Endothelial cell of umbilical vein (primary cell): Measurements from ENCODE around the gene CRTC2. TPM values are rescaled to one million over a fixed set of nuclear protein-coding genes. Genes with fewer than 3 reads are reported as not detected.

Source experiments
- BruUV-seq: library from RNA; stranded (reverse); fragments of 400-500 nt; replicated peaks from 2 replicates; lab custom pipeline; 2021; lab: Mats Ljungman, UMichigan
- CTCF ChIA-PET: fragments of 300-600, 350-600 bp; sonication (Branson Sonifier 250); formaldehyde crosslinking; loops from one replicate; lab custom pipeline; 2021; ENCODE audit warnings: antibody characterized with exemption, inconsistent platforms; lab: Charles Lee
- POLR2A ChIA-PET: fragments of 300-600, 350-600 bp; sonication (Branson Sonifier 250); formaldehyde crosslinking; loops from one replicate; lab custom pipeline; 2021; ENCODE audit warnings: antibody characterized with exemption, inconsistent platforms; lab: Charles Lee
- DNase-seq: peaks from one replicate; pipeline ENCODE4 v3.0.0-alpha.2; 2011; ENCODE audit warnings: low read depth, low spot score
- FAIRE-seq: peaks from 2 replicates; lab custom pipeline; 2011; peaks lifted over from hg19 to GRCh38; lab: Jason Lieb, UNC
- H2AFZ ChIP-seq: 2 replicates; pipeline ENCODE4 v1.6.0; 2012; ENCODE audit warnings: low read depth, low read length, control low read depth, inconsistent platforms
- H3K27ac ChIP-seq: 2 replicates; pipeline ENCODE4 v1.5.1; 2011; ENCODE audit warnings: low read depth, mild to moderate bottlenecking, control low read depth, low read length, moderate library complexity; ENCODE audit not compliant: insufficient read depth
- H3K27me3 ChIP-seq, 2 experiments: 2 replicates each; pipeline versions ENCODE4 v1.6.0 to v1.6.1; 2011; ENCODE audit warnings: low read length in 2 of 2, mixed read lengths in 1 of 2; ENCODE audit not compliant: control insufficient read depth in 2 of 2, insufficient read depth in 2 of 2
- H3K36me3 ChIP-seq, 2 experiments: 2 replicates in 1 of 2; 3 replicates in 1 of 2; pipeline ENCODE4 v1.5.1; 2011; ENCODE audit warnings: low read length in 2 of 2, mild to moderate bottlenecking in 1 of 2, moderate library complexity in 1 of 2; ENCODE audit not compliant: control insufficient read depth in 2 of 2, insufficient read depth in 2 of 2; ENCODE audit errors: extremely low read depth in 1 of 2
- H3K4me1 ChIP-seq: 3 replicates; pipeline ENCODE4 v1.5.1; 2011; ENCODE audit warnings: mild to moderate bottlenecking, low read length; ENCODE audit not compliant: control insufficient read depth, insufficient read depth; ENCODE audit errors: extremely low read depth
- H3K4me2 ChIP-seq: 2 replicates; pipeline ENCODE4 v1.6.1; 2011; ENCODE audit warnings: low read length, control low read depth, mixed read lengths; ENCODE audit not compliant: insufficient read depth
- H3K4me3 ChIP-seq, 3 experiments: fragments of 200-600 bp in 1 of 3; sonication (generic), shearing (Covaris generic) in 1 of 3; replicated peaks in 1 of 3; 2 replicates each; pipeline ENCODE4 v1.5.1; 2011 to 2016; ENCODE audit warnings: control low read depth in 3 of 3, low read length in 3 of 3, mild to moderate bottlenecking in 2 of 3, inconsistent platforms in 1 of 3, low read depth in 1 of 3, moderate library complexity in 1 of 3; ENCODE audit not compliant: insufficient read depth in 1 of 3
- H3K79me2 ChIP-seq: 2 replicates; pipeline ENCODE4 v1.6.0; 2012; ENCODE audit warnings: low read length, inconsistent platforms; ENCODE audit not compliant: control insufficient read depth, insufficient read depth
- H3K9ac ChIP-seq: replicated peaks from 2 replicates; pipeline ENCODE3; 2011; ENCODE audit warnings: low read length, control low read depth; ENCODE audit not compliant: insufficient read depth; ENCODE audit errors: extremely low read depth
- H3K9me1 ChIP-seq: replicated peaks from 3 replicates; pipeline ENCODE4 v1.6.0; 2011; ENCODE audit warnings: mild to moderate bottlenecking, low read length; ENCODE audit not compliant: control insufficient read depth, insufficient read depth; ENCODE audit errors: extremely low read depth
- H3K9me3 ChIP-seq: replicated peaks from 2 replicates; pipeline ENCODE4 v1.5.1; 2012; ENCODE audit warnings: low read length, inconsistent platforms; ENCODE audit not compliant: control insufficient read depth, insufficient read depth
- H4K20me1 ChIP-seq: replicated peaks from 2 replicates; pipeline ENCODE3; 2011; ENCODE audit warnings: mild to moderate bottlenecking, low read length; ENCODE audit not compliant: control insufficient read depth, insufficient read depth; ENCODE audit errors: extremely low read depth
- CTCF ChIP-seq, 2 donors: IDR thresholded peaks; 1 replicate in 1 of 2; 2 replicates in 1 of 2; pipeline ENCODE4 v1.5.1; 2011; ENCODE audit warnings: low read length in 2 of 2, mild to moderate bottlenecking in 2 of 2, moderate library complexity in 2 of 2, control low read depth in 1 of 2, inconsistent platforms in 1 of 2, low read depth in 1 of 2; ENCODE audit not compliant: insufficient read depth in 1 of 2; ENCODE audit errors: extremely low read depth in 1 of 2
- EZH2 ChIP-seq: IDR thresholded peaks from 2 replicates; pipeline ENCODE4 v1.6.1; 2012; ENCODE audit warnings: borderline replicate concordance, low read depth, mild to moderate bottlenecking, moderate library complexity, low read length, inconsistent platforms; ENCODE audit not compliant: severe bottlenecking
- FOS ChIP-seq: IDR thresholded peaks from 2 replicates; pipeline ENCODE4 v1.6.1; 2011; ENCODE audit warnings: mild to moderate bottlenecking, low read length, moderate library complexity, borderline replicate concordance; ENCODE audit not compliant: insufficient read depth
- GATA2 ChIP-seq: IDR thresholded peaks from 2 replicates; pipeline ENCODE4 v1.7.0; 2011; ENCODE audit warnings: low read depth, mild to moderate bottlenecking, moderate library complexity, mixed read lengths, low read length; ENCODE audit not compliant: insufficient read length, insufficient read depth
- JUN ChIP-seq: IDR thresholded peaks from 2 replicates; pipeline ENCODE4 v1.6.1; 2011; ENCODE audit warnings: borderline replicate concordance, low read depth; ENCODE audit not compliant: insufficient read length, insufficient read depth
- MAX ChIP-seq: IDR thresholded peaks from 2 replicates; pipeline ENCODE4 v1.6.1; 2011; ENCODE audit not compliant: insufficient read depth, insufficient read length
- MYC ChIP-seq: IDR thresholded peaks from one replicate; pipeline ENCODE4 v1.6.1; 2011; ENCODE audit warnings: mild to moderate bottlenecking, low read depth, low read length
- POLR2A ChIP-seq: IDR thresholded peaks from 2 replicates; pipeline ENCODE4 v1.6.1; 2012; ENCODE audit warnings: low read depth, mild to moderate bottlenecking, control low read depth, low read length
- POLR2AphosphoS5 ChIP-seq: IDR thresholded peaks from 2 replicates; pipeline ENCODE4 v1.6.1; 2012; ENCODE audit warnings: low read depth, mild to moderate bottlenecking, control low read depth, low read length, moderate library complexity; ENCODE audit not compliant: insufficient read depth
- dilution Hi-C: fragments of 300-500 bp; cut with MboI; formaldehyde crosslinking; loops from one replicate; pipeline ENCODE4 v1.15.0; 2019; ENCODE audit warnings: low sequenced_read_pairs; ENCODE audit not compliant: extremely low pct_ligation_motif_present
- intact Hi-C: fragments of 100-400 bp; cut with micrococcal nuclease; formaldehyde crosslinking; loops from one replicate; pipeline ENCODE4 v1.10.0; 2022
- polyA plus RNA-seq, 4 experiments: library from polyadenylated mRNA; depleted of rRNA in 3 of 4; stranded (reverse) in 3 of 4; unstranded in 1 of 4; fragments of >200 nt; gene quantifications; 2 replicates each; pipeline versions ENCODE4 v1.2.1 to v1.2.3, GENCODE V29; 2011 to 2012; ENCODE audit warnings: missing spikeins in 1 of 4
- total RNA-seq: library from RNA; stranded (reverse); gene quantifications from 2 replicates; pipeline ENCODE4 v1.2.3, GENCODE V29; 2021

CRTC2 gene
- total and polyA plus RNA-seq, 2 donors (not counting 3 experiments of a cell fraction or from before 2014, with no cell fraction given): 40.2 to 42.2 TPM

DNA sequence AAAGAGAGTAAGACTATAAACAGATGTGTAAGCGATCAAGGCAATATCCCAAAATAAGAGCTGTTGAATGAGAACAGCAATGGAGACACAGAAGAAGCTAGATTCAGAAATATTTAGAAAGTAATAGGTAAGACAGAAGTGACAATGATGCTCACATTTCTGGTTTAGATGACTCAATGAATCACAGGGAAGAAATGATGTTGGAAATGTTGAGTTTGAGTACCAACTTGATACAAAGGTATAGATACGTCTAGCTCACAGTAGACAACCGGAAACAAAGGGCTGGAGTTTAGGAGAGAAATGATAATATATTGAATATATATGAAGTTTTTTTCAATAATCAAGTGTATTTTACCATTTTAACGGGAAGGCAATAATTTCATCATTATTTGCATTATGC is 42.1 kb downstream of the CRTC2 start:
- Histone ChIP-seq H3K36me3 (peaks cover 0 to 3% of the 10 kb centered on the region in 2 experiments), H3K9me3 (no peaks in the 10 kb centered on the region), H3K9ac (no peak overlapping the region), H3K9me1 (no peaks in the 10 kb centered on the region), H3K4me1 (peaks cover 13% of the 10 kb centered on the region), H3K27ac (no peak overlapping the region), H2AFZ (no peak overlapping the region), H3K79me2 (peaks cover 92% of the 10 kb centered on the region), H4K20me1 (peaks cover 23% of the 10 kb centered on the region), H3K27me3 (no peaks in the 10 kb centered on the region), H3K4me3 (no peak overlapping the region), H3K4me2 (no peak overlapping the region)
- no TSS peak for BruUV-seq
- intact Hi-C loops (no loop called here), dilution Hi-C loops (no loop called here)
- FAIRE-seq: no peak
- CTCF ChIA-PET: interaction anchor here (1.0 kb wide), 2 partner anchors 30 to 34 kb away, joined by 3 read pairs; partner anchors contain the start of gene DENND4B
- TF ChIP-seq GATA2 (no peak), POLR2A (no peak), CTCF (IDR thresholded peaks at IDR 0.05; ENCODE audit: extremely low read depth in 1 of 2, insufficient read depth in 1 of 2, low read depth in 1 of 2, low read length in 2 of 2) (no peak), EZH2 (no peak), MYC (no peak), FOS (no peak), MAX (no peak), JUN (no peak), POLR2AphosphoS5 (no peak)
- DNase-seq: no peak
- POLR2A ChIA-PET: no interaction called here
